H9 (cell line): ENCODE measurements around the gene POU6F2. TPM values are rescaled to one million over a fixed set of nuclear protein-coding genes. Genes with fewer than 3 reads are reported as not detected.

Experiments
- DNase-seq: peaks from one replicate; pipeline ENCODE4 v3.0.0-alpha.2; 2017
- H2AFZ ChIP-seq: one replicate; pipeline ENCODE4 v1.6.1; 2013; ENCODE audit warnings: mild to moderate bottlenecking, low read length, control low read depth, moderate library complexity
- H2AK5ac ChIP-seq: 2 replicates; pipeline ENCODE4 v1.6.1; 2013; ENCODE audit warnings: low read length, control low read depth, mixed read lengths; ENCODE audit not compliant: insufficient read length
- H2BK120ac ChIP-seq: one replicate; pipeline ENCODE4 v1.6.1; 2013; ENCODE audit warnings: low read depth, mild to moderate bottlenecking, low read length, control low read depth, inconsistent platforms; ENCODE audit not compliant: poor library complexity, severe bottlenecking
- H2BK12ac ChIP-seq: 2 replicates; pipeline ENCODE4 v1.6.1; 2013; ENCODE audit warnings: low read length, control low read depth, mixed read lengths, low read depth; ENCODE audit not compliant: insufficient read length
- H2BK15ac ChIP-seq: 2 replicates; pipeline ENCODE4 v1.6.1; 2013; ENCODE audit warnings: low read depth, low read length, control low read depth
- H2BK20ac ChIP-seq: one replicate; pipeline ENCODE4 v1.6.1; 2013; ENCODE audit warnings: low read depth, mild to moderate bottlenecking, low read length, control low read depth, inconsistent platforms; ENCODE audit not compliant: poor library complexity, severe bottlenecking
- H2BK5ac ChIP-seq: 2 replicates; pipeline ENCODE4 v1.6.1; 2013; ENCODE audit warnings: low read length, control low read depth, mixed read lengths; ENCODE audit not compliant: insufficient read length
- H3K14ac ChIP-seq: 2 replicates; pipeline ENCODE4 v1.6.1; 2013; ENCODE audit warnings: low read length, control low read depth; ENCODE audit not compliant: insufficient read depth
- H3K18ac ChIP-seq: 2 replicates; pipeline ENCODE4 v1.6.1; 2013; ENCODE audit warnings: low read depth, mild to moderate bottlenecking, mixed read lengths, low read length, control low read depth; ENCODE audit not compliant: insufficient read length
- H3K23ac ChIP-seq: 2 replicates; pipeline ENCODE4 v1.6.1; 2013; ENCODE audit warnings: low read length, control low read depth, mixed read lengths, low read depth; ENCODE audit not compliant: insufficient read length
- H3K23me2 ChIP-seq: 2 replicates; pipeline ENCODE4 v1.6.1; 2013; ENCODE audit warnings: low read depth, mild to moderate bottlenecking, mixed read lengths, low read length, control low read depth; ENCODE audit not compliant: insufficient read length, poor library complexity, severe bottlenecking
- H3K27ac ChIP-seq: 2 replicates; pipeline ENCODE4 v1.5.1; 2013; ENCODE audit warnings: low read length, control low read depth, mixed read lengths, low read depth; ENCODE audit not compliant: insufficient read length
- H3K27me3 ChIP-seq: 2 replicates; pipeline ENCODE4 v1.6.1; 2013; ENCODE audit warnings: low read length, control low read depth, inconsistent platforms; ENCODE audit not compliant: insufficient read depth
- H3K4ac ChIP-seq: 2 replicates; pipeline ENCODE4 v1.6.1; 2013; ENCODE audit warnings: low read depth, mild to moderate bottlenecking, control low read depth, inconsistent platforms, low read length, moderate library complexity
- H3K4me1 ChIP-seq: 2 replicates; pipeline ENCODE4 v1.6.1; 2013; ENCODE audit warnings: low read length, control low read depth, inconsistent platforms; ENCODE audit not compliant: insufficient read depth
- H3K4me2 ChIP-seq: 2 replicates; pipeline ENCODE4 v1.6.1; 2013; ENCODE audit warnings: low read length, control low read depth, mixed read lengths; ENCODE audit not compliant: insufficient read length, insufficient read depth
- H3K56ac ChIP-seq: 2 replicates; pipeline ENCODE4 v1.6.1; 2013; ENCODE audit warnings: low read depth, mild to moderate bottlenecking, mixed read lengths, low read length, control low read depth; ENCODE audit not compliant: insufficient read length
- H3K79me1 ChIP-seq: 2 replicates; pipeline ENCODE4 v1.6.1; 2013; ENCODE audit warnings: low read depth, mild to moderate bottlenecking, moderate library complexity, low read length, control low read depth, inconsistent platforms; ENCODE audit not compliant: insufficient read depth, poor library complexity, severe bottlenecking
- H3K79me2 ChIP-seq: 2 replicates; pipeline ENCODE4 v1.6.1; 2013; ENCODE audit warnings: low read length, control low read depth, inconsistent platforms; ENCODE audit not compliant: insufficient read depth
- H3K9ac ChIP-seq: 2 replicates; pipeline ENCODE4 v1.6.1; 2013; ENCODE audit warnings: low read length, control low read depth, mixed read lengths; ENCODE audit not compliant: insufficient read length; ENCODE audit errors: extremely low read depth
- H3K9me3 ChIP-seq: one replicate; pipeline ENCODE4 v1.6.1; 2013; ENCODE audit warnings: low read depth, low read length, inconsistent platforms; ENCODE audit not compliant: control insufficient read depth
- H3T11ph ChIP-seq: one replicate; pipeline ENCODE4 v1.6.1; 2013; ENCODE audit warnings: mild to moderate bottlenecking, low read length, control low read depth, inconsistent platforms
- H4K20me1 ChIP-seq: one replicate; pipeline ENCODE4 v1.6.1; 2013; ENCODE audit not compliant: control insufficient read depth, insufficient read length, insufficient read depth
- H4K5ac ChIP-seq: 2 replicates; pipeline ENCODE4 v1.6.1; 2013; ENCODE audit warnings: low read depth, mild to moderate bottlenecking, mixed read lengths, low read length, control low read depth; ENCODE audit not compliant: insufficient read length
- H4K8ac ChIP-seq: replicated peaks from 2 replicates; pipeline ENCODE4 v1.6.1; 2013; ENCODE audit warnings: low read length, control low read depth, mixed read lengths, low read depth; ENCODE audit not compliant: insufficient read length
- H4K91ac ChIP-seq: 2 replicates; pipeline ENCODE4 v1.6.1; 2013; ENCODE audit warnings: low read depth, mild to moderate bottlenecking, moderate library complexity, mixed read lengths, low read length, control low read depth; ENCODE audit not compliant: insufficient read length
- H3K27ac Mint-ChIP-seq, 3 experiments: 2 replicates in 2 of 3; 3 replicates in 1 of 3; pipeline ENCODE4 v1.8.0; 2020 to 2021; ENCODE audit warnings: mixed read lengths in 3 of 3, mild to moderate bottlenecking in 1 of 3, moderate library complexity in 1 of 3
- H3K27me3 Mint-ChIP-seq: 2 replicates; pipeline ENCODE4 v1.8.0; 2021; ENCODE audit warnings: low read depth, mild to moderate bottlenecking, moderate library complexity, mixed read lengths
- H3K36me3 Mint-ChIP-seq, 3 experiments: 2 replicates in 2 of 3; 3 replicates in 1 of 3; pipeline ENCODE4 v1.8.0; 2020 to 2021; ENCODE audit warnings: low read depth in 3 of 3, mixed read lengths in 3 of 3; ENCODE audit not compliant: insufficient read depth in 1 of 3
- H3K4me1 Mint-ChIP-seq, 2 experiments: 2 replicates each; pipeline ENCODE4 v1.8.0; 2020; ENCODE audit warnings: mixed read lengths in 2 of 2
- H3K4me3 Mint-ChIP-seq, 2 experiments: 2 replicates in 1 of 2; 3 replicates in 1 of 2; pipeline ENCODE4 v1.8.0; 2020 to 2021; ENCODE audit warnings: mild to moderate bottlenecking in 2 of 2, mixed read lengths in 2 of 2, moderate library complexity in 1 of 2
- H3K9me3 Mint-ChIP-seq, 2 experiments: 2 replicates in 1 of 2; 3 replicates in 1 of 2; pipeline ENCODE4 v1.8.0; 2020; ENCODE audit warnings: mild to moderate bottlenecking in 2 of 2, mixed read lengths in 2 of 2, moderate library complexity in 1 of 2
- total RNA-seq: library from RNA; stranded (reverse); gene quantifications from 2 replicates; pipeline ENCODE4 v1.2.1, GENCODE V29; 2021
- TF ChIP-seq, protein P1 (sequence below): fragments of 200-600 bp; sonication (generic); conservative IDR thresholded peaks from 3 replicates; pipeline ENCODE4 v1.8.0; 2021; ENCODE audit warnings: antibody characterized with exemption, mild to moderate bottlenecking

Gene POU6F2
- total RNA-seq, 1 experiment from 2014 or later = 1.9 TPM

DNA sequence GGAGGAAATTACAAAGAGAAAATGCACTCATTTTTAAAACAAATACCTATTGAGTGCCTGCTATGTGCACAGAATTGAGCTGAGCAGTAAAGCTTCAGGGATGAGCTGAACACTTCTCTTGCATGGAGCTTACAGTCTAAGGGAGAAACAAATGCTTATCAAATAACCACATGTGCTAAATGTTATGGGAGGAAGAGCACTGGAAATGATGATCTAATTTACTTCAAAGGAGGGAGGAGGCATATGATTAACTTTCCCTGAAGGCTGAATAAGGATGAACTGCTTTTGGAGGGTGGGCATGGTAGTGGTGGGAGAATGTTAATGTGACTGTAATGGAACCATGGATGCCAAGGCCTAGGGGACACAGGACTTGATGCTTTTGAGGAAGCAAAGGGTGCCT, 168.2 kb downstream of the POU6F2 start:
- TF ChIP-seq, protein P1, sequence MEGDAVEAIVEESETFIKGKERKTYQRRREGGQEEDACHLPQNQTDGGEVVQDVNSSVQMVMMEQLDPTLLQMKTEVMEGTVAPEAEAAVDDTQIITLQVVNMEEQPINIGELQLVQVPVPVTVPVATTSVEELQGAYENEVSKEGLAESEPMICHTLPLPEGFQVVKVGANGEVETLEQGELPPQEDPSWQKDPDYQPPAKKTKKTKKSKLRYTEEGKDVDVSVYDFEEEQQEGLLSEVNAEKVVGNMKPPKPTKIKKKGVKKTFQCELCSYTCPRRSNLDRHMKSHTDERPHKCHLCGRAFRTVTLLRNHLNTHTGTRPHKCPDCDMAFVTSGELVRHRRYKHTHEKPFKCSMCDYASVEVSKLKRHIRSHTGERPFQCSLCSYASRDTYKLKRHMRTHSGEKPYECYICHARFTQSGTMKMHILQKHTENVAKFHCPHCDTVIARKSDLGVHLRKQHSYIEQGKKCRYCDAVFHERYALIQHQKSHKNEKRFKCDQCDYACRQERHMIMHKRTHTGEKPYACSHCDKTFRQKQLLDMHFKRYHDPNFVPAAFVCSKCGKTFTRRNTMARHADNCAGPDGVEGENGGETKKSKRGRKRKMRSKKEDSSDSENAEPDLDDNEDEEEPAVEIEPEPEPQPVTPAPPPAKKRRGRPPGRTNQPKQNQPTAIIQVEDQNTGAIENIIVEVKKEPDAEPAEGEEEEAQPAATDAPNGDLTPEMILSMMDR = no peak

More for the DNA sequence above, 168.2 kb downstream of the POU6F2 start:
- Histone ChIP-seq H3K79me2 (no peaks in the 10 kb centered on the region), H3K27me3 (no peaks in the 10 kb centered on the region), H3K4me1 (no peaks in the 10 kb centered on the region), H2AK5ac (no peak overlapping the region), H3K4ac (no peak overlapping the region), H4K5ac (no peak overlapping the region), H2BK5ac (no peak overlapping the region), H2BK20ac (no peak overlapping the region), H3K9me3 (no peaks in the 10 kb centered on the region), H3K23ac (no peak overlapping the region), H3K18ac (no peak overlapping the region), H4K20me1 (no peaks in the 10 kb centered on the region), H3K23me2 (no peaks in the 10 kb centered on the region), H4K8ac (no peak overlapping the region), H2BK12ac (no peak overlapping the region), H3K79me1 (no peaks in the 10 kb centered on the region), H2BK120ac (no peak overlapping the region), H3K9ac (no peak overlapping the region), H2AFZ (no peak overlapping the region), H3K56ac (no peak overlapping the region), H3T11ph (no peak overlapping the region), H4K91ac (no peak overlapping the region), H3K14ac (no peak overlapping the region), H3K4me2 (no peak overlapping the region), H3K27ac (no peak overlapping the region), H2BK15ac (no peak overlapping the region)
- H3K4me3 Mint-ChIP-seq = no peak overlapping the region
- no peak for DNase-seq
- H3K36me3 Mint-ChIP-seq = no peaks in the 10 kb centered on the region
- H3K4me1 Mint-ChIP-seq = no peaks in the 10 kb centered on the region
- H3K9me3 Mint-ChIP-seq = no peaks in the 10 kb centered on the region
- H3K27me3 Mint-ChIP-seq = no peaks in the 10 kb centered on the region
- H3K27ac Mint-ChIP-seq = no peak overlapping the region
